WTC11 (cell line): ENCODE data around the gene KIF12. TPM values are rescaled to one million over a fixed set of nuclear protein-coding genes. Genes with fewer than 3 reads are reported as not detected.
"Not testable (repeated sequence)": the region's sequence is repeated elsewhere in the genome, so short reads cannot be mapped to it uniquely, and the experiment has no call there.

Experiments
- ATAC-seq: fragments of 200-7000 bp; cut with Tn5 transposase; 2 replicates; pipeline ENCODE4 v1.10.0; 2021; ENCODE audit warnings: mild to moderate bottlenecking, moderate library complexity
- CTCF ChIA-PET: fragments of 300-600 bp; sonication (Branson Sonifier 250); formaldehyde crosslinking; loops from one replicate; lab custom pipeline; 2021; ENCODE audit warnings: antibody characterized with exemption; lab: Charles Lee
- POLR2A ChIA-PET: fragments of 350-600 bp; sonication (Branson Sonifier 250); formaldehyde crosslinking; loops from one replicate; lab custom pipeline; 2021; ENCODE audit warnings: antibody characterized with exemption; lab: Charles Lee
- DNase-seq: peaks from one replicate; pipeline ENCODE4 v3.0.0; 2021; ENCODE audit warnings: low spot score
- H3K27ac Mint-ChIP-seq: 2 replicates; pipeline ENCODE4 v1.8.0; 2021; ENCODE audit warnings: mixed read lengths
- H3K27me3 Mint-ChIP-seq: 2 replicates; pipeline ENCODE4 v1.8.0; 2021; ENCODE audit warnings: low read depth, mild to moderate bottlenecking, moderate library complexity, mixed read lengths
- H3K36me3 Mint-ChIP-seq: 2 replicates; pipeline ENCODE4 v1.8.0; 2021; ENCODE audit warnings: mixed read lengths
- H3K4me1 Mint-ChIP-seq: 2 replicates; pipeline ENCODE4 v1.8.0; 2022; ENCODE audit warnings: mixed read lengths
- H3K4me3 Mint-ChIP-seq: 2 replicates; pipeline ENCODE4 v1.8.0; 2021; ENCODE audit warnings: mild to moderate bottlenecking, moderate library complexity, mixed read lengths
- H3K9me3 Mint-ChIP-seq: 2 replicates; pipeline ENCODE4 v1.8.0; 2021; ENCODE audit warnings: mixed read lengths
- ATF1 ChIP-seq: sonication (generic); formaldehyde crosslinking; IDR thresholded peaks from 2 replicates; pipeline ENCODE4 v1.8.1; 2023; ENCODE audit warnings: mild to moderate bottlenecking, moderate library complexity, missing genetic modification reagents
- CTCF ChIP-seq: fragments of 200-600 bp; IDR thresholded peaks from 2 replicates; pipeline ENCODE4 v1.8.0; 2022; ENCODE audit warnings: antibody characterized with exemption
- FOXJ3 ChIP-seq: sonication (generic); formaldehyde crosslinking; IDR thresholded peaks from 2 replicates; pipeline ENCODE4 v1.9.0; 2021; ENCODE audit warnings: missing genetic modification reagents, mild to moderate bottlenecking, borderline replicate concordance
- HMGXB4 ChIP-seq: sonication (generic); formaldehyde crosslinking; IDR thresholded peaks from 2 replicates; pipeline ENCODE4 v1.8.1; 2023; ENCODE audit warnings: mild to moderate bottlenecking, moderate library complexity, missing genetic modification reagents
- JAZF1 ChIP-seq: fragments of 250-450 bp; sonication (Bioruptor Pico); IDR thresholded peaks from 2 replicates; pipeline ENCODE4 v1.9.0; 2021; ENCODE audit warnings: moderate library complexity, mild to moderate bottlenecking, inconsistent platforms
- KAT7 ChIP-seq: sonication (generic); formaldehyde crosslinking; IDR thresholded peaks from 2 replicates; pipeline ENCODE4 v1.8.1; 2023; ENCODE audit warnings: missing genetic modification reagents, mild to moderate bottlenecking, borderline replicate concordance
- NFATC4 ChIP-seq: fragments of 250-450 bp; sonication (Bioruptor Pico); IDR thresholded peaks from 2 replicates; pipeline ENCODE4 v1.9.0; 2021; ENCODE audit warnings: mild to moderate bottlenecking
- total RNA-seq: library from RNA; stranded (reverse); gene quantifications from 3 replicates; pipeline ENCODE4 v1.2.3, GENCODE V29; 2021
- TF ChIP-seq, protein P1 (sequence below): sonication (generic); formaldehyde crosslinking; IDR thresholded peaks from 2 replicates; pipeline ENCODE4 v1.8.0; 2023; ENCODE audit warnings: missing genetic modification reagents
- TF ChIP-seq, protein P2 (sequence below): sonication (generic); formaldehyde crosslinking; IDR thresholded peaks from 2 replicates; pipeline ENCODE4 v1.8.0; 2022; ENCODE audit warnings: missing genetic modification reagents

KIF12 gene
- total RNA-seq, 1 experiment from 2014 or later: 4.0 TPM

DNA sequence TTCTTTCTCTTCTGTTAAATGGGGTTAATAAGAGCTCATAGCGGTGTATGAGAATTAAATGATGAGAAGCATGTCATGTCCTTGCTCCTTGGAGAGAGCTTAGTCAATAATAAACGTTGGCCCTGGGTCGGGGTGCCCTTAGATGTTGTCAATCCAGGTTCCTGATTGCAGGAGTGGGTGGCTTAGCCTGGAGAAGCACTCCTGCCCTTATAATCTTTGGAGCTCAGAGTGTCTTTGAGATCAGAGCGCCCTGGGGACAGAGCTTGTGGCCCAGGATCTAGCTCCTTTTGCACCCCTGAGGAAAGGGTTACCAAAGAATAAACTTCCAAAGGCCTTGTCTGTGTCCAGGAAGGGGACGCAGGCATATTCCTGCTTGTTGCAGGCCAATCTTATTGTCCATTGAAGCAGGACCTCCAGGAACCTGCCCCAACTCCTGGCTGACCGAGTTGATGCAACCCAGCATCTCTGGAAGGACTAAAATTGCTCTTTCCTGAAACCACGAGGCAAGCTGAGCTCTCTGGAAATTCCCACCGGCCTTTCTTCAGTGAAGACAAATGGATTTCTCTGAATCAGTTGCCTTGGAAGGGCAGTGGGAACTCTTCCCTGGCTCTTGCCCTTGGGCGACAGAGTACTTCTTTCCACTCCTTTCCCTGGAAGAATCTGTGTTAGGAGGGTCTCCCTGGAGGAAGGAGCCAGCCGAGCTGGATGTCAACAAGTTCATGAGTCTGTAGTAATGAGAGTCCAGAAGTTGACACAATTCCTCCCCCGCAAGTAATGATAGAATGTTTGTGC lies 14.6 kb downstream of the KIF12 start (continued):
- no peak for TF ChIP-seq FOXJ3 (CRISPR knock-in tag)

DNA sequence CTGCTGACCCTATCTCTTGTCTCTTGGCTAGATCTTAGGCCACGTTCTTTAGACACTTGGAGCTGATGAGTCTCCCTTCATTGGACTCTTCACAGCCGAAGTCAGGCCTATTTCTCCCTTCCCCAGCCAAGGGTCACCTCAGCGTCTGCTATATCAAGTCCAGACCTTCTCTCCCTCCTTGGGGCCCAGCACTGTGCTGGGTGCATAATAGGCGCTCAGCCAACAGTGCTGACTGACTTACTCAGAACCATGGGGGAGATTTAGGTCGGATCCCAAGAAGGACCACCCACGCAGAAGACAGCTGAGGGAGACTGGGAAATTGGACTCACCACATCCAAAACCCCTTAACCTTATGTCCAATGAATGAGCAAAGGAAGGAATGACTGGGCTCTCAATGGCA lies 15.4 kb downstream of the KIF12 start:
- H3K4me3 Mint-ChIP-seq: no peak overlapping the region
- no peak for DNase-seq
- no peaks in the 10 kb centered on the region for H3K4me1 Mint-ChIP-seq
- ChIA-PET POLR2A (interaction anchor here (0.7 kb wide), 1 partner anchor 14 kb away, joined by 3 read pairs; no protein-coding TSS in a partner anchor), CTCF (interaction anchor here (1.0 to 5.6 kb wide), 8 partner anchors 11 to 256 kb away, joined by 3 to 109 read pairs (median 17); partner anchors contain the start of gene KIF12)
- TF ChIP-seq ATF1: no peak
- no peak for TF ChIP-seq JAZF1 (CRISPR knock-in tag)
- TF ChIP-seq, protein P1, sequence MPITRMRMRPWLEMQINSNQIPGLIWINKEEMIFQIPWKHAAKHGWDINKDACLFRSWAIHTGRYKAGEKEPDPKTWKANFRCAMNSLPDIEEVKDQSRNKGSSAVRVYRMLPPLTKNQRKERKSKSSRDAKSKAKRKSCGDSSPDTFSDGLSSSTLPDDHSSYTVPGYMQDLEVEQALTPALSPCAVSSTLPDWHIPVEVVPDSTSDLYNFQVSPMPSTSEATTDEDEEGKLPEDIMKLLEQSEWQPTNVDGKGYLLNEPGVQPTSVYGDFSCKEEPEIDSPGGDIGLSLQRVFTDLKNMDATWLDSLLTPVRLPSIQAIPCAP: no peak
- TF ChIP-seq, protein P2, sequence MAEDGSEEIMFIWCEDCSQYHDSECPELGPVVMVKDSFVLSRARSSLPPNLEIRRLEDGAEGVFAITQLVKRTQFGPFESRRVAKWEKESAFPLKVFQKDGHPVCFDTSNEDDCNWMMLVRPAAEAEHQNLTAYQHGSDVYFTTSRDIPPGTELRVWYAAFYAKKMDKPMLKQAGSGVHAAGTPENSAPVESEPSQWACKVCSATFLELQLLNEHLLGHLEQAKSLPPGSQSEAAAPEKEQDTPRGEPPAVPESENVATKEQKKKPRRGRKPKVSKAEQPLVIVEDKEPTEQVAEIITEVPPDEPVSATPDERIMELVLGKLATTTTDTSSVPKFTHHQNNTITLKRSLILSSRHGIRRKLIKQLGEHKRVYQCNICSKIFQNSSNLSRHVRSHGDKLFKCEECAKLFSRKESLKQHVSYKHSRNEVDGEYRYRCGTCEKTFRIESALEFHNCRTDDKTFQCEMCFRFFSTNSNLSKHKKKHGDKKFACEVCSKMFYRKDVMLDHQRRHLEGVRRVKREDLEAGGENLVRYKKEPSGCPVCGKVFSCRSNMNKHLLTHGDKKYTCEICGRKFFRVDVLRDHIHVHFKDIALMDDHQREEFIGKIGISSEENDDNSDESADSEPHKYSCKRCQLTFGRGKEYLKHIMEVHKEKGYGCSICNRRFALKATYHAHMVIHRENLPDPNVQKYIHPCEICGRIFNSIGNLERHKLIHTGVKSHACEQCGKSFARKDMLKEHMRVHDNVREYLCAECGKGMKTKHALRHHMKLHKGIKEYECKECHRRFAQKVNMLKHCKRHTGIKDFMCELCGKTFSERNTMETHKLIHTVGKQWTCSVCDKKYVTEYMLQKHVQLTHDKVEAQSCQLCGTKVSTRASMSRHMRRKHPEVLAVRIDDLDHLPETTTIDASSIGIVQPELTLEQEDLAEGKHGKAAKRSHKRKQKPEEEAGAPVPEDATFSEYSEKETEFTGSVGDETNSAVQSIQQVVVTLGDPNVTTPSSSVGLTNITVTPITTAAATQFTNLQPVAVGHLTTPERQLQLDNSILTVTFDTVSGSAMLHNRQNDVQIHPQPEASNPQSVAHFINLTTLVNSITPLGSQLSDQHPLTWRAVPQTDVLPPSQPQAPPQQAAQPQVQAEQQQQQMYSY (CRISPR knock-in tag): no peak
- no peak for TF ChIP-seq NFATC4 (CRISPR knock-in tag)
- TF ChIP-seq HMGXB4 (CRISPR knock-in tag): no peak
- TF ChIP-seq KAT7: no peak
- H3K27me3 Mint-ChIP-seq: peaks cover 39% of the 10 kb centered on the region
- H3K36me3 Mint-ChIP-seq: no peaks in the 10 kb centered on the region
- H3K9me3 Mint-ChIP-seq: no peaks in the 10 kb centered on the region; the same call in 1 of the 2 replicates
- no peak for ATAC-seq
- no peak overlapping the region for H3K27ac Mint-ChIP-seq

- H3K27me3 Mint-ChIP-seq: peaks cover 36% of the 10 kb centered on the region
- H3K9me3 Mint-ChIP-seq, H3K27ac Mint-ChIP-seq, H3K36me3 Mint-ChIP-seq, H3K4me3 Mint-ChIP-seq, H3K4me1 Mint-ChIP-seq, ATAC-seq, DNase-seq: not testable (repeated sequence)
- CTCF ChIA-PET: interaction anchor here (0.5 to 5.6 kb wide), 70 partner anchors 9 to 489 kb away, joined by 3 to 109 read pairs (median 4); partner anchors contain the start of genes AKNA, COL27A1 and KIF12
- POLR2A ChIA-PET: interaction anchor here (0.7 kb wide), 1 partner anchor 15 kb away, joined by 3 read pairs; no protein-coding TSS in a partner anchor
- TF ChIP-seq CTCF: peak; percentile 3; the same call in 1 of the 2 replicates
Observed at GRCh38 chr9:114082763-114083412, 16.2 kb downstream of the KIF12 start.
